A673 (cell line): Measurements from ENCODE around the gene COA8.

Experiments used
- CTCF ChIP-seq: fragments of 300-800, 200-600 bp; sonication (generic); conservative IDR thresholded peaks from 2 replicates; pipeline ENCODE4 v1.5.1; 2017; ENCODE audit warnings: low read depth, mild to moderate bottlenecking, antibody characterized with exemption, low read length, moderate library complexity, mixed read lengths
- EZH2 ChIP-seq: fragments of 200-600 bp; sonication (generic); IDR thresholded peaks from 2 replicates; pipeline ENCODE4 v1.6.1; 2017; ENCODE audit warnings: borderline replicate concordance, low read depth, mild to moderate bottlenecking, mixed read lengths, antibody characterized with exemption, low read length; ENCODE audit not compliant: poor library complexity, severe bottlenecking

GRCh38 chr14:103520657-103521437 is 41.9 kb upstream of the COA8 start:
- TF ChIP-seq CTCF = peak; percentile 74
- TF ChIP-seq EZH2 = no peak
